GM04504 (cell line): Measurements from ENCODE around the gene REM2.

ENCODE experiments used
- DNase-seq: peaks from one replicate; pipeline ENCODE4 v3.0.0-alpha.2; 2012; ENCODE audit warnings: low read depth

The REM2 gene

GRCh38 chr14:22883173-22883976 lies at the start of gene REM2:
REM2 (plus strand) TSS chr14:22883222; CDS start chr14:22883288, 66 bp downstream.
- DNase-seq: no peak

- DNase-seq: no peak
These were observed 47.5 kb upstream of the REM2 start for GRCh38 chr14:22835505-22835904.

- peak; percentile 89 for DNase-seq
These were observed 46.5 kb upstream of the REM2 start, which contains the start of gene MMP14 for GRCh38 chr14:22836301-22837113. MMP14 (plus strand) TSS chr14:22836585; CDS start chr14:22836818, 233 bp downstream.

- no peak for DNase-seq
These were observed 45.8 kb upstream of the REM2 start for GRCh38 chr14:22837114-22837749.

GRCh38 chr14:22837750-22838538 lies 45.1 kb upstream of the REM2 start:
- DNase-seq: no peak

DNA sequence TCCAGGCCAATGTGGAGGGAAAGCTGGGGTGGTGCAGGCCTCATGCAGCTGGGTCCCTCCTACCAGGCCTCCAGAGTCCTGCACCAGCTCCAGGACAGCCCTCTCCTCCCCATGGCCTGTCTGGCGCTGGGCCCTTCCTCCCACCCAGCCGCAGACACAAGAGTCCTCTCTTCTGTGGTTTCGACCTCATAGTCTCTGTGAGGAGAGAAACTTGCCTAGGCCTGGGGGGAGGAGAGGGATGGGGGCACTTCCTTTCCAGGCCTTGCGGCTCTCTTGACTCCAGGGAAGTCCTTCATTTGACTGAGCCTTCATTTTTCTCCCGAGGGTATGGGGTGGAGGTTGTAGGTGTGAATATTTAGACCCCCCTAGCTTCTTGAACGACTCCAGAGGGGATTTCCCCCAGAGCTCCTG lies 44.4 kb upstream of the REM2 start:
- DNase-seq: no peak

DNA sequence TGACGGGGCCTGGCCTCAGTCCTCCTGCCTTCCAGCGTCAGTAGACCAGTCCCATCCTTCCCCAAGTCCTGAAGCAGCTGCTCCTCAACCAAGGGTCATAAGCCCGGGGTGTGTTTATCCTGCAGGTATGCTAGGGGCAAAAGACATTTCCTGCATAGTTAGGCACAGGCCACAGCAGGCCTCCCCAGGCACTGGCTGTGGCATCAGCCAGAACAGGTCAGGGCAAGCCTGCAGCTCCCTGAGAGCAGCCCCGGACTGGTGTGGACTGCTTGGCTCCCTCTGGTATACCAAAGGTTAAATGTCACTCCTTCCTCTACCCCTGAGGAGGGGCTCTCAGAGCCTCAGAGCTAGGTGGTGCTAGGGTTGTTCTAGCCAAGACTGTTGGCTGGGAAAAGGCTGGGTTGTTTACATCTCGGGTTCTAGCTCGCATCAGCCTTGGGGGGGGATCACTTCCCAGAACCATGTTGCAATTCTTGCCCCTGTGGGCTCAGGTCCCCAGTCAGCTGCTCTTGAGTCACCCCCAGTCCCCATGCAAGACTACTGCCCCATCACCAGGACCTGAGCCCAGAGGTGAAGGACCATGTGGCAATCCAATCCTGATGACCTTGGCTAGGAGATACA lies 43.8 kb upstream of the REM2 start:
- no peak for DNase-seq

DNA sequence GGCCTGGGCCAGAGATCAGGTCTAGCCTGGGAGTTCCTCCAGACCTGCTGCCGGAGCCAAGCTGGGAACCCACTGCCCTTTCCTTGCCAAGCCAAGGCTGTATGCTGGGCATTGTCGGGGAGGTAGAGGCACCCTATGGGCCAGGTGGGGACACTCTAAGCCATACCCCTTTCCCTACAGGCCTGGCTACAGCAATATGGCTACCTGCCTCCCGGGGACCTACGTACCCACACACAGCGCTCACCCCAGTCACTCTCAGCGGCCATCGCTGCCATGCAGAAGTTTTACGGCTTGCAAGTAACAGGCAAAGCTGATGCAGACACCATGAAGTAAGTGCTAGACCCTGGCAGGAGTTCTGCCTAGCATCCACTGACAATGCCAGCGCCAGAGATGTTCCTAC lies 41.7 kb upstream of the REM2 start:
- no peak for DNase-seq

DNA sequence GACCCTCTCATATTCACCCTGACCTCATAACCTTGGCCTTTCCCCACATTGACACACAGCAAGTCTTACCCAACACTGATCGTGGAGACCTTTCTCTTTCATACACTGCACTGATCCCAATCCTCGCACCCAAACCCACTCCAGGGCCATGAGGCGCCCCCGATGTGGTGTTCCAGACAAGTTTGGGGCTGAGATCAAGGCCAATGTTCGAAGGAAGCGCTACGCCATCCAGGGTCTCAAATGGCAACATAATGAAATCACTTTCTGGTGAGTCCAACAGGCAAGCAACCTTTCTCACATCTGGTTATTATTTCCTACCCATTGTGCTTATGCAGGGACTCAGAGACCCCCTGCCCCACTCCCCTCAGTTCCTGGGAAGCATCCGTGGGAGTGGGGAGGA lies 41.3 kb upstream of the REM2 start:
- no peak for DNase-seq

GRCh38 chr14:22842211-22843122 lies 40.6 kb upstream of the REM2 start:
- no peak for DNase-seq

DNA sequence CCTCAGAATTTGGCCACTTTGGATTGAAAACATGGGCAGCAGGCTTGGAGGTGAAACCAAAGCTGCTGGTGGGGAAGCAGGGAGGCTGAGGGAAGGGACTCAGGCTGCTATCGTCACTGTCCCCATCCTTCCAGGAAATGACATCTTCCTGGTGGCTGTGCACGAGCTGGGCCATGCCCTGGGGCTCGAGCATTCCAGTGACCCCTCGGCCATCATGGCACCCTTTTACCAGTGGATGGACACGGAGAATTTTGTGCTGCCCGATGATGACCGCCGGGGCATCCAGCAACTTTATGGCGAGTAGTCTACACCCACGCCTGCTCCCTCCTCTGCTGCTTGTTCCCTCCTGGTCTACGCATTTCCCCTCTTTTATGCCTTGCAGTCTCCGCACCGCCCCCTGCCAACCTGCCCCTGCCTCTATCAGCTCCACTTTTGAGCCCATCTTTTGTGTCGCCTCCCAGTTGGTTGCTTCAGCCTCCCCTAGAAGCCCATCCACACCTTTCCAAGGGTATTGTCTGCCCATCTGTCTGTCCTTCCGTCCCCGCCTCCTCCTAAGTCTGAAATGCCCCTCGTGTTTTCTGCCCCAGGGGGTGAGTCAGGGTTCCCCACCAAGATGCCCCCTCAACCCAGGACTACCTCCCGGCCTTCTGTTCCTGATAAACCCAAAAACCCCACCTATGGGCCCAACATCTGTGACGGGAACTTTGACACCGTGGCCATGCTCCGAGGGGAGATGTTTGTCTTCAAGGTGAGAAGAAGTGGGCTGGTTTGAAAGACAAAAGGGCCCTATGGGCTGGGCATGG lies 39.7 kb upstream of the REM2 start:
- no peak for DNase-seq

- DNase-seq: no peak
These were observed 38.6 kb upstream of the REM2 start for GRCh38 chr14:22844221-22845102.

- no peak for DNase-seq
These were observed 38.0 kb upstream of the REM2 start for GRCh38 chr14:22845103-22845394.

DNA sequence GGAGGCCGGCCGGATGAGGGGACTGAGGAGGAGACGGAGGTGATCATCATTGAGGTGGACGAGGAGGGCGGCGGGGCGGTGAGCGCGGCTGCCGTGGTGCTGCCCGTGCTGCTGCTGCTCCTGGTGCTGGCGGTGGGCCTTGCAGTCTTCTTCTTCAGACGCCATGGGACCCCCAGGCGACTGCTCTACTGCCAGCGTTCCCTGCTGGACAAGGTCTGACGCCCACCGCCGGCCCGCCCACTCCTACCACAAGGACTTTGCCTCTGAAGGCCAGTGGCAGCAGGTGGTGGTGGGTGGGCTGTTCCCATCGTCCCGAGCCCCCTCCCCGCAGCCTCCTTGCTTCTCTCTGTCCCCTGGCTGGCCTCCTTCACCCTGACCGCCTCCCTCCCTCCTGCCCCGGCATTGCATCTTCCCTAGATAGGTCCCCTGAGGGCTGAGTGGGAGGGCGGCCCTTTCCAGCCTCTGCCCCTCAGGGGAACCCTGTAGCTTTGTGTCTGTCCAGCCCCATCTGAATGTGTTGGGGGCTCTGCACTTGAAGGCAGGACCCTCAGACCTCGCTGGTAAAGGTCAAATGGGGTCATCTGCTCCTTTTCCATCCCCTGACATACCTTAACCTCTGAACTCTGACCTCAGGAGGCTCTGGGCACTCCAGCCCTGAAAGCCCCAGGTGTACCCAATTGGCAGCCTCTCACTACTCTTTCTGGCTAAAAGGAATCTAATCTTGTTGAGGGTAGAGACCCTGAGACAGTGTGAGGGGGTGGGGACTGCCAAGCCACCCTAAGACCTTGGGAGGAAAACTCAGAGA lies 37.0 kb upstream of the REM2 start:
- DNase-seq: no peak

DNA sequence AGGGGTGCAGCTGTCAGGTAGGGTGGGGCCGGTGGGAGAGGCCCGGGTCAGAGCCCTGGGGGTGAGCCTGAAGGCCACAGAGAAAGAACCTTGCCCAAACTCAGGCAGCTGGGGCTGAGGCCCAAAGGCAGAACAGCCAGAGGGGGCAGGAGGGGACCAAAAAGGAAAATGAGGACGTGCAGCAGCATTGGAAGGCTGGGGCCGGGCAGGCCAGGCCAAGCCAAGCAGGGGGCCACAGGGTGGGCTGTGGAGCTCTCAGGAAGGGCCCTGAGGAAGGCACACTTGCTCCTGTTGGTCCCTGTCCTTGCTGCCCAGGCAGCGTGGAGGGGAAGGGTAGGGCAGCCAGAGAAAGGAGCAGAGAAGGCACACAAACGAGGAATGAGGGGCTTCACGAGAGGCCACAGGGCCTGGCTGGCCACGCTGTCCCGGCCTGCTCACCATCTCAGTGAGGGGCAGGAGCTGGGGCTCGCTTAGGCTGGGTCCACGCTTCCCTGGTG lies 36.2 kb upstream of the REM2 start:
- no peak for DNase-seq

DNA sequence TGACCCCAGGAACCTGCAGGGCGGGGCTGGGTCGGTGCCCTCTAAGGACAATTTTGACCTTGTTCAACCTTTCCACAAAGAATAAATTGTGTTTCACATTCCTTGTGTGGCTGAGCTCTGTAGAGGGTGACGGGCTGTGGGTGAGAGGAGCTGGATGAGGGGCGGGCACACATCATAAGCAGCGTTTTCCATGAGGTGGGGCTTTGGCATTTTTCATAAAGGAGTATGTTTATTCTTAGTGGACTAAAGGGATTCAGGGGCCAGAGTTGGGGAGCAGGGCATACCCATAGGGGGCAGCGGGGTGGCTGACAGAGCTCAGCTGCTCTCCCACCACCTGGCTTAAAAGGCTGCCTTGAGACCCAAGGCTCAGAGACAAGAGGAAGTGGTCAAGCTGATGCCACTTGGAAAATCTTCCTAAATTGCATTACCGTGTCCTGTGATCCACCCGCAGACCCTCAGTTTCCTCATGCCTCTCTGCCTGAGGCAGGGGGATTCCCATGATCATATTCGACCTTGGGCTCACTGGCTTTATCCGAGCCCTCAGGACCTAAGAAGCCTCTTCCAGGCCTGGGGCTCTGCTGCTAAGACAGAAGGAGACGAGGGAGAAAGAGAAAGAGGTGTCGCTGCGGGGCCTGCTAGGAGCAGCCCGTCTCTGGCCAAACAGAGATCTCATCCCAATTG lies 35.2 kb upstream of the REM2 start:
- no peak for DNase-seq
